K562 (cell line): Measurements from ENCODE around the gene STK24. TPM values are rescaled to one million over a fixed set of nuclear protein-coding genes. Genes with fewer than 3 reads are reported as not detected.

Experiments used
- ATAC-seq: fragments of 200-7000 bp; cut with Tn5 transposase; 3 replicates; pipeline ENCODE4 v1.9.1; 2020; ENCODE audit warnings: moderate library complexity
- BruUV-seq: library from RNA; stranded (reverse); fragments of 400-500 nt; replicated peaks from 2 replicates; lab custom pipeline; 2021; lab: Mats Ljungman, UMichigan
- CTCF ChIA-PET: fragments of 300-600 bp; formaldehyde crosslinking; extraction: SDS; loops from one replicate; lab custom pipeline; 2021; ENCODE audit warnings: low intra/inter-chr PET ratio; lab: Yijun Ruan, JAX
- POLR2A ChIA-PET: fragments of 300-600, 350-650 bp; sonication (Branson Sonifier 250); formaldehyde crosslinking; extraction: SDS; loops from one replicate; lab custom pipeline; 2021; ENCODE audit warnings: antibody characterized with exemption, inconsistent platforms; lab: Yijun Ruan, JAX
- DNase-seq, 4 experiments: peaks; one replicate each; pipeline versions ENCODE4 v3.0.0 to v3.0.0-alpha.2; 2011 to 2018; ENCODE audit warnings: low spot score in 3 of 4, mixed read lengths in 3 of 4; ENCODE audit errors: extremely low read depth in 1 of 4
- FAIRE-seq: peaks from 2 replicates; lab custom pipeline; 2011; peaks lifted over from hg19 to GRCh38; lab: Jason Lieb, UNC
- H2AFZ ChIP-seq: 2 replicates; pipeline ENCODE4 v1.6.0; 2011; ENCODE audit warnings: low read depth, low read length, control low read depth, inconsistent platforms
- H3K27ac ChIP-seq: fragments of 200-600 bp; 3 replicates; pipeline ENCODE4 v1.8.0; 2011; ENCODE audit warnings: low read depth, mild to moderate bottlenecking, control low read depth, inconsistent platforms, low read length, moderate library complexity, mixed read lengths; ENCODE audit errors: extremely low read depth
- H3K27me3 ChIP-seq, 2 experiments: fragments of 300-600 bp in 1 of 2; 2 replicates in 1 of 2; 3 replicates in 1 of 2; pipeline versions ENCODE4 v1.6.0 to v1.8.0; 2011; ENCODE audit warnings: inconsistent platforms in 2 of 2, low read length in 2 of 2, mild to moderate bottlenecking in 1 of 2, mixed read lengths in 1 of 2, moderate library complexity in 1 of 2; ENCODE audit not compliant: control insufficient read depth in 2 of 2, insufficient read depth in 2 of 2
- H3K36me3 ChIP-seq: fragments of 300-600 bp; 3 replicates; pipeline ENCODE4 v1.8.0; 2011; ENCODE audit warnings: mild to moderate bottlenecking, low read length, inconsistent platforms; ENCODE audit not compliant: control insufficient read depth, insufficient read depth
- H3K4me1 ChIP-seq, 2 experiments: fragments of 200-600 bp in 1 of 2; replicated peaks in 1 of 2; 2 replicates in 1 of 2; 3 replicates in 1 of 2; pipeline versions ENCODE4 v1.5.1 to v1.8.0; 2011; ENCODE audit warnings: inconsistent platforms in 2 of 2, low read length in 2 of 2, mild to moderate bottlenecking in 1 of 2, mixed read lengths in 1 of 2, moderate library complexity in 1 of 2; ENCODE audit not compliant: control insufficient read depth in 2 of 2, insufficient read depth in 2 of 2
- H3K4me2 ChIP-seq: 2 replicates; pipeline ENCODE4 v1.6.1; 2011; ENCODE audit warnings: low read length, control low read depth, inconsistent platforms, mixed read lengths; ENCODE audit not compliant: insufficient read depth
- H3K4me3 ChIP-seq: fragments of 200-600 bp; sonication (generic), shearing (Covaris generic); 2 replicates; pipeline ENCODE4 v1.5.1; 2016; ENCODE audit warnings: control low read depth, inconsistent platforms
- H3K79me2 ChIP-seq: fragments of 200-600 bp; 3 replicates; pipeline ENCODE4 v1.8.0; 2011; ENCODE audit warnings: low read length, inconsistent platforms; ENCODE audit not compliant: control insufficient read depth, insufficient read depth
- H3K9ac ChIP-seq, 2 experiments: 2 replicates each; pipeline versions ENCODE4 v1.6.0 to v1.6.1; 2011; ENCODE audit warnings: low read depth in 2 of 2, low read length in 2 of 2, control low read depth in 1 of 2, inconsistent platforms in 1 of 2, mild to moderate bottlenecking in 1 of 2, mixed read lengths in 1 of 2; ENCODE audit not compliant: insufficient read depth in 1 of 2
- H3K9me1 ChIP-seq: one replicate; pipeline ENCODE4 v1.6.0; 2011; ENCODE audit warnings: inconsistent platforms, mild to moderate bottlenecking, low read length, moderate library complexity; ENCODE audit not compliant: control insufficient read depth, insufficient read depth
- H3K9me3 ChIP-seq: replicated peaks from 2 replicates; pipeline ENCODE4 v1.5.1; 2011; ENCODE audit warnings: low read depth, low read length, inconsistent platforms; ENCODE audit not compliant: control insufficient read depth, insufficient read depth
- H4K20me1 ChIP-seq: replicated peaks from 2 replicates; pipeline ENCODE4 v1.6.1; 2011; ENCODE audit warnings: low read length, inconsistent platforms, mixed read lengths; ENCODE audit not compliant: control insufficient read depth, insufficient read depth
- CXXC5 ChIP-seq: fragments of 250-450 bp; sonication (Bioruptor Pico); IDR thresholded peaks from 2 replicates; pipeline ENCODE4 v1.8.0; 2022; ENCODE audit warnings: inconsistent platforms, mild to moderate bottlenecking, moderate library complexity
- EZH2 ChIP-seq: IDR thresholded peaks from 2 replicates; pipeline ENCODE4 v1.6.1; 2012; ENCODE audit warnings: low read depth, mild to moderate bottlenecking, inconsistent platforms, low read length, borderline replicate concordance
- IRF1 ChIP-seq: sonication (generic); formaldehyde crosslinking; IDR thresholded peaks from 2 replicates; pipeline ENCODE4 v1.8.0; 2022; ENCODE audit warnings: missing genetic modification reagents, mild to moderate bottlenecking, borderline replicate concordance
- SIRT6 ChIP-seq: IDR thresholded peaks from one replicate; pipeline ENCODE4 v1.6.1; 2012; ENCODE audit warnings: low read depth, mild to moderate bottlenecking, control low read depth, inconsistent platforms, low read length, moderate library complexity
- ZBTB26 ChIP-seq: fragments of 450-650 bp; formaldehyde crosslinking; IDR thresholded peaks from 2 replicates; pipeline ENCODE4 v1.4.0; 2022; ENCODE audit warnings: missing genetic modification characterization
- ZNF609 ChIP-seq: sonication (generic); formaldehyde crosslinking; IDR thresholded peaks from 2 replicates; pipeline ENCODE4 v1.8.1; 2023; ENCODE audit warnings: missing genetic modification reagents, mild to moderate bottlenecking, borderline replicate concordance
- WGBS: fragments of 100-300 bp; shearing (Covaris generic); methylation state at CpG from one replicate; pipeline ENCODE4 v1.1.6; 2016; ENCODE audit warnings: low coverage, mixed read lengths; ENCODE audit not compliant: insufficient coverage; ENCODE audit errors: missing lambda C conversion rate; 5-methylcytosine and 5-hydroxymethylcytosine counted together
- in situ Hi-C: fragments of 300-500 bp; cut with MboI; formaldehyde crosslinking; loops from 4 replicates; pipeline ENCODE4 v1.15.0; 2018; ENCODE audit warnings: inconsistent platforms, mixed read lengths
- intact Hi-C: fragments of 100-400 bp; cut with micrococcal nuclease; formaldehyde crosslinking; loops from 2 replicates; pipeline ENCODE4 v1.14.2; 2022
- polyA plus RNA-seq, 8 experiments: library from polyadenylated mRNA; depleted of rRNA in 4 of 8; stranded (reverse) in 5 of 8; unstranded in 3 of 8; fragments of >200 nt; fragmentation: Nextera tagmentation in 2 of 8; fragmentation: Illumina TruSeq in 1 of 8; extraction: Ambion mirVana in 2 of 8; extraction: Trizol in 1 of 8; gene quantifications; 2 replicates each; pipeline versions ENCODE4 v1.2.1 to v1.2.3, GENCODE V29; 2011 to 2014; ENCODE audit warnings: inconsistent platforms in 1 of 8, missing spikeins in 1 of 8
- total RNA-seq, 7 experiments: library from RNA; depleted of rRNA in 6 of 7; stranded (reverse); fragments of >200 nt in 6 of 7; fragmentation: Illumina TruSeq in 2 of 7; extraction: Trizol in 2 of 7; gene quantifications; 2 replicates each; pipeline versions ENCODE4 v1.2.1 to v1.2.3, GENCODE V29; 2011 to 2021; ENCODE audit warnings: low replicate concordance in 1 of 7

Gene STK24
- total and polyA plus RNA-seq, 9 of the 15 experiments (the other 6 are each of a cell fraction or from before 2014, with no cell fraction given): 3.8 to 78.4 (median 28.2) TPM

- no peak for DNase-seq
- Histone ChIP-seq H3K36me3 (no peaks in the 10 kb centered on the region), H3K4me2 (no peak overlapping the region), H3K27me3 (peaks cover 17 to 55% of the 10 kb centered on the region in 2 experiments), H3K9ac (no peak overlapping the region), H4K20me1 (no peaks in the 10 kb centered on the region), H3K79me2 (no peaks in the 10 kb centered on the region), H3K9me3 (no peaks in the 10 kb centered on the region), H2AFZ (no peak overlapping the region), H3K4me3 (no peak overlapping the region), H3K9me1 (no peaks in the 10 kb centered on the region), H3K4me1 (peaks cover 0 to 4% of the 10 kb centered on the region in 2 experiments; a peak in 2 of 5 replicates), H3K27ac (no peak overlapping the region)
- in situ Hi-C loops: no loop called here
- no peak for TF ChIP-seq IRF1 (CRISPR knock-in tag)
- TF ChIP-seq EZH2: no peak
- TF ChIP-seq CXXC5 (CRISPR knock-in tag): no peak
- no peak for TF ChIP-seq SIRT6
- TF ChIP-seq ZNF609 (CRISPR knock-in tag): no peak
- no peak for TF ChIP-seq ZBTB26 (CRISPR knock-in tag)
- no peak for ATAC-seq
- CTCF ChIA-PET: no interaction called here
- WGBS: 3% methylated on average over 14 of the region's 15 CpGs
- BruUV-seq: no TSS peak
- intact Hi-C loops: no loop called here
- POLR2A ChIA-PET: no interaction called here
- FAIRE-seq: no peak
These were observed 148.5 kb downstream of the STK24 start for GRCh38 chr13:98428256-98428966.
